AG09309 (cell line): Measurements from ENCODE around the gene CDH1.

Experiments used
- DNase-seq: peaks from one replicate; pipeline ENCODE4 v3.0.0-alpha.2; 2010; ENCODE audit warnings: low read depth
- H3K4me3 ChIP-seq: 2 replicates; pipeline ENCODE4 v1.5.1; 2011; ENCODE audit warnings: mild to moderate bottlenecking, low read depth, low read length, moderate library complexity; ENCODE audit not compliant: control insufficient read depth
- CTCF ChIP-seq: IDR thresholded peaks from 2 replicates; pipeline ENCODE4 v1.5.1; 2011; ENCODE audit warnings: mild to moderate bottlenecking, low read depth, low read length, inconsistent platforms; ENCODE audit not compliant: insufficient read depth, control insufficient read depth; ENCODE audit errors: missing control alignments

The CDH1 gene

GRCh38 chr16:68728523-68728922 is 8.6 kb upstream of the CDH1 start:
- no peak overlapping the region for H3K4me3 ChIP-seq
- no peak for TF ChIP-seq CTCF
- no peak for DNase-seq

GRCh38 chr16:68731637-68732036 is 5.5 kb upstream of the CDH1 start:
- no peak for TF ChIP-seq CTCF
- H3K4me3 ChIP-seq = no peak overlapping the region
- no peak for DNase-seq

GRCh38 chr16:68732042-68732680 is 4.9 kb upstream of the CDH1 start:
- no peak for DNase-seq
- no peak for TF ChIP-seq CTCF
- H3K4me3 ChIP-seq = no peak overlapping the region

GRCh38 chr16:68732741-68733399 is 4.2 kb upstream of the CDH1 start:
- DNase-seq = no peak
- no peak for TF ChIP-seq CTCF
- H3K4me3 ChIP-seq = no peak overlapping the region

- H3K4me3 ChIP-seq = no peak overlapping the region
- DNase-seq = no peak
- no peak for TF ChIP-seq CTCF
Measured at GRCh38 chr16:68733570-68733969, 3.5 kb upstream of the CDH1 start.

GRCh38 chr16:68734782-68735181 is 2.3 kb upstream of the CDH1 start:
- H3K4me3 ChIP-seq = no peak overlapping the region
- TF ChIP-seq CTCF = no peak
- no peak for DNase-seq
